Activated CD8-positive, alpha-beta T cell treated with anti-CD3 and anti-CD28 coated beads for 36 hours (primary cell): Measurements from ENCODE around the gene EIF3CL. TPM values are rescaled to one million over a fixed set of nuclear protein-coding genes. Genes with fewer than 3 reads are reported as not detected.
"Not testable (repeated sequence)": the region's sequence is repeated elsewhere in the genome, so short reads cannot be mapped to it uniquely, and the experiment has no call there.

Source experiments
- ATAC-seq: fragments of 200-7000 bp; cut with Tn5 transposase; one replicate; pipeline ENCODE4 v1.10.0; 2021; ENCODE audit warnings: mild to moderate bottlenecking, moderate library complexity
- CTCF ChIA-PET: fragments of 350-600 bp; sonication (Branson Sonifier 250); formaldehyde crosslinking; loops from one replicate; lab custom pipeline; 2021; ENCODE audit warnings: antibody characterized with exemption; lab: Charles Lee
- POLR2A ChIA-PET: fragments of 350-600 bp; sonication (Branson Sonifier 250); formaldehyde crosslinking; loops from one replicate; lab custom pipeline; 2021; ENCODE audit warnings: antibody characterized with exemption; lab: Charles Lee
- DNase-seq: peaks from one replicate; pipeline ENCODE4 v3.0.0-alpha.2; 2020
- H3K27ac Mint-ChIP-seq: one replicate; pipeline ENCODE4 v1.8.0; 2021; ENCODE audit warnings: mild to moderate bottlenecking, mixed read lengths
- H3K27me3 Mint-ChIP-seq: one replicate; pipeline ENCODE4 v1.8.0; 2021; ENCODE audit warnings: mixed read lengths
- H3K36me3 Mint-ChIP-seq: one replicate; pipeline ENCODE4 v1.8.0; 2021; ENCODE audit warnings: low read depth, mixed read lengths
- H3K4me1 Mint-ChIP-seq: one replicate; pipeline ENCODE4 v1.8.0; 2021; ENCODE audit warnings: low read depth, mixed read lengths
- H3K4me3 Mint-ChIP-seq: one replicate; pipeline ENCODE4 v1.8.0; 2021; ENCODE audit warnings: mild to moderate bottlenecking, moderate library complexity, mixed read lengths
- H3K9me3 Mint-ChIP-seq: one replicate; pipeline ENCODE4 v1.8.0; 2021; ENCODE audit warnings: mixed read lengths
- intact Hi-C: fragments of 100-400 bp; cut with micrococcal nuclease; formaldehyde crosslinking; loops from one replicate; pipeline ENCODE4 v1.10.0; 2022
- total RNA-seq, 2 experiments: library from RNA; stranded (reverse); gene quantifications; one replicate each; pipeline ENCODE4 v1.2.3, GENCODE V29; 2021

Gene EIF3CL, protein sequence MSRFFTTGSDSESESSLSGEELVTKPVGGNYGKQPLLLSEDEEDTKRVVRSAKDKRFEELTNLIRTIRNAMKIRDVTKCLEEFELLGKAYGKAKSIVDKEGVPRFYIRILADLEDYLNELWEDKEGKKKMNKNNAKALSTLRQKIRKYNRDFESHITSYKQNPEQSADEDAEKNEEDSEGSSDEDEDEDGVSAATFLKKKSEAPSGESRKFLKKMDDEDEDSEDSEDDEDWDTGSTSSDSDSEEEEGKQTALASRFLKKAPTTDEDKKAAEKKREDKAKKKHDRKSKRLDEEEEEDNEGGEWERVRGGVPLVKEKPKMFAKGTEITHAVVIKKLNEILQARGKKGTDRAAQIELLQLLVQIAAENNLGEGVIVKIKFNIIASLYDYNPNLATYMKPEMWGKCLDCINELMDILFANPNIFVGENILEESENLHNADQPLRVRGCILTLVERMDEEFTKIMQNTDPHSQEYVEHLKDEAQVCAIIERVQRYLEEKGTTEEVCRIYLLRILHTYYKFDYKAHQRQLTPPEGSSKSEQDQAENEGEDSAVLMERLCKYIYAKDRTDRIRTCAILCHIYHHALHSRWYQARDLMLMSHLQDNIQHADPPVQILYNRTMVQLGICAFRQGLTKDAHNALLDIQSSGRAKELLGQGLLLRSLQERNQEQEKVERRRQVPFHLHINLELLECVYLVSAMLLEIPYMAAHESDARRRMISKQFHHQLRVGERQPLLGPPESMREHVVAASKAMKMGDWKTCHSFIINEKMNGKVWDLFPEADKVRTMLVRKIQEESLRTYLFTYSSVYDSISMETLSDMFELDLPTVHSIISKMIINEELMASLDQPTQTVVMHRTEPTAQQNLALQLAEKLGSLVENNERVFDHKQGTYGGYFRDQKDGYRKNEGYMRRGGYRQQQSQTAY
- 10 to 100 TPM; 25.0 to 56.5 TPM for total RNA-seq

DNA sequence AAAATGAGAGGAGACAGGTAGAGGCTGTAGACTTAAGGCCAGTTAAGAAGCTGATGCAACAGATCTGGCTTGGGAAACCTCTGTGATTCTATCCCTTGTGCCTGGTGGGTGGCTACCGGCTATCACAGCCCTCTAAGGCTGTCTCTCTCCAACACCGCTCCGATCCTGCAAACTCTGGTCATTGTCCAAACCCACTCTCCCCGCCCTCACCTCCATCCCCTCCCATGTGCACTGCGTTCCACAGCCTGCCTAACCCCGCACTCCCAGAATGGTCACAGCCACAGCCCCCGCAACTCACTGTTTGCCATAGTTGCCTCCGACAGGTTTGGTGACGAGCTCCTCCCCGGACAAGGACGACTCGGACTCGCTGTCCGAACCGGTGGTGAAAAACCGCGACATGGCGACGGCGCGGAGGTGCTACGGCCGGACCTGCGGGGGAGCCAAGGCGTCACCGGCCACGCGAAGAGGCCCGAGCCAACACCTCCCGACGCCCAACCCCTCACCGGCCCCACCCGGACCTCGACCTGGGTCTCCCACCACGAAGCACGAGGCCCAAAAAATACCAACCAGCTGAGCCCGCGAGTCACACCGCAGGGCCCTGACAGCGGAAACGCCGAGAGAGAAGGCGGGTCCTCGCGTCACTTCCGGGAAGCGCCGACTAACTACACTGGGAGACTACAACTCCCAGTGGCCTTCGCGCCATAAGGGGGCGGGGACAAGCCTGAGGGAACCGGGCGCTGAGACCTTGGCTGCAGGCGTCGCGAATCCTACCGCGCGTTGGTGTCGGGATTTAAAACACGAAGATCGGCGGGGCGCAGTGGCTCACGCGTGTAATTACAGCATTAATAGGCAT is at the start of gene EIF3CL:
Gene EIF3CL, minus strand, starts transcription at position 622 of the 853 bp plus-strand sequence. Its CDS starts 223 bp downstream, at position 399.
- intact Hi-C loops, H3K27ac Mint-ChIP-seq, H3K9me3 Mint-ChIP-seq, POLR2A ChIA-PET, CTCF ChIA-PET, H3K4me1 Mint-ChIP-seq, H3K36me3 Mint-ChIP-seq, DNase-seq, H3K27me3 Mint-ChIP-seq: not testable (repeated sequence)
- peak; percentile 100 for ATAC-seq
- peak within 1 kb of the TSS; percentile 70 for H3K4me3 Mint-ChIP-seq

- H3K27ac Mint-ChIP-seq, intact Hi-C loops, CTCF ChIA-PET, H3K4me3 Mint-ChIP-seq, ATAC-seq, H3K27me3 Mint-ChIP-seq, H3K36me3 Mint-ChIP-seq, H3K4me1 Mint-ChIP-seq, H3K9me3 Mint-ChIP-seq, POLR2A ChIA-PET, DNase-seq: not testable (repeated sequence)
Observed at GRCh38 chr16:28447081-28447480, 43.4 kb upstream of the EIF3CL start.

DNA sequence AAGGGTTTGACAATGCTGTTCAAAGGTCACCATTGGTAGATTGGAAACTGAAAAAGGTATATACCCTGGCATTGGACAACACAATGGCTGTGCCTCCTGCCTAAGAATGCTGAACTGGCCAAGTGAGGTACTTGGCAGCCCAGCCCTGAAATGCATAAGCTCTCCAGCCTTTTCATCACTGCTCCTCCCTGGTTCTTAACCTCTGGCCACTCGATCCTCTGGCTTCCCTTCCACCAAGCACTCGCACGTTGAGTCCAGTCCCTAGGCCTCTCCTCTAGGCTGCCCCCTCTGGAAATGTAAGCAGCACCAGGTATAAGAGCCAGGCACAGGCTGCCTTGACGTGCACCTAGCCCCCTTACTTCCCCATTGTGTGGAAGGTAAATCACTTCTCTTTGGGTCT is 42.7 kb upstream of the EIF3CL start:
- ATAC-seq, H3K36me3 Mint-ChIP-seq, H3K27me3 Mint-ChIP-seq, H3K4me3 Mint-ChIP-seq, intact Hi-C loops, POLR2A ChIA-PET, CTCF ChIA-PET, DNase-seq, H3K9me3 Mint-ChIP-seq, H3K27ac Mint-ChIP-seq, H3K4me1 Mint-ChIP-seq: not testable (repeated sequence)

DNA sequence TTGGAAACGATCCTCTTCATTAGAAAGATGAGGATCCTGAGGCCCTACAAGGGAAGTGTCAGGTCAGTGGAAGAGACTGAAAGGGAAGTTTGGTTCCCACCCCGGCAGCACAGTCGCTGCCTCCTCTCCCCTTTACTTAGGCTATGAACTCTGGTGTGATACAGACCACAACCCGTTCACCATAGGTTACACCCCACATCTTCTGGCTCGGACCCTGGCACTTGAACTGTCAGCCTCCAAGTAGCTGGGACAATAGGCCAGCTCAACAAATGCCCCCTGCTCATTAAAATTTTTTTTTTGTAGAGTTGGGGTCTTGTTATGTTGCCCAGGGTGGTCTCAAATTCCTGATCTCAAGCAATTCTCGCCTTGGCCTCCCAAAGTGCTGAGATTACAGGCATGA is 40.3 kb upstream of the EIF3CL start:
- intact Hi-C loops, DNase-seq, H3K4me1 Mint-ChIP-seq, H3K4me3 Mint-ChIP-seq, H3K27me3 Mint-ChIP-seq, H3K36me3 Mint-ChIP-seq, H3K9me3 Mint-ChIP-seq, POLR2A ChIA-PET, CTCF ChIA-PET, H3K27ac Mint-ChIP-seq, ATAC-seq: not testable (repeated sequence)

GRCh38 chr16:28438899-28439298 is 35.3 kb upstream of the EIF3CL start:
- H3K36me3 Mint-ChIP-seq, ATAC-seq, H3K9me3 Mint-ChIP-seq, H3K4me3 Mint-ChIP-seq, H3K4me1 Mint-ChIP-seq, DNase-seq, CTCF ChIA-PET, POLR2A ChIA-PET, H3K27me3 Mint-ChIP-seq, H3K27ac Mint-ChIP-seq, intact Hi-C loops: not testable (repeated sequence)

- H3K27ac Mint-ChIP-seq, H3K36me3 Mint-ChIP-seq, intact Hi-C loops, POLR2A ChIA-PET, H3K9me3 Mint-ChIP-seq, H3K4me1 Mint-ChIP-seq, H3K4me3 Mint-ChIP-seq, DNase-seq, CTCF ChIA-PET, ATAC-seq, H3K27me3 Mint-ChIP-seq: not testable (repeated sequence)
Observed at GRCh38 chr16:28435340-28435739, 31.7 kb upstream of the EIF3CL start.

GRCh38 chr16:28426060-28426680 is 22.5 kb upstream of the EIF3CL start:
- DNase-seq (peak; percentile 1), ATAC-seq (peak; percentile 96)
- H3K9me3 Mint-ChIP-seq, H3K36me3 Mint-ChIP-seq, H3K27ac Mint-ChIP-seq, H3K4me3 Mint-ChIP-seq, H3K27me3 Mint-ChIP-seq, POLR2A ChIA-PET, H3K4me1 Mint-ChIP-seq, CTCF ChIA-PET, intact Hi-C loops: not testable (repeated sequence)

DNA sequence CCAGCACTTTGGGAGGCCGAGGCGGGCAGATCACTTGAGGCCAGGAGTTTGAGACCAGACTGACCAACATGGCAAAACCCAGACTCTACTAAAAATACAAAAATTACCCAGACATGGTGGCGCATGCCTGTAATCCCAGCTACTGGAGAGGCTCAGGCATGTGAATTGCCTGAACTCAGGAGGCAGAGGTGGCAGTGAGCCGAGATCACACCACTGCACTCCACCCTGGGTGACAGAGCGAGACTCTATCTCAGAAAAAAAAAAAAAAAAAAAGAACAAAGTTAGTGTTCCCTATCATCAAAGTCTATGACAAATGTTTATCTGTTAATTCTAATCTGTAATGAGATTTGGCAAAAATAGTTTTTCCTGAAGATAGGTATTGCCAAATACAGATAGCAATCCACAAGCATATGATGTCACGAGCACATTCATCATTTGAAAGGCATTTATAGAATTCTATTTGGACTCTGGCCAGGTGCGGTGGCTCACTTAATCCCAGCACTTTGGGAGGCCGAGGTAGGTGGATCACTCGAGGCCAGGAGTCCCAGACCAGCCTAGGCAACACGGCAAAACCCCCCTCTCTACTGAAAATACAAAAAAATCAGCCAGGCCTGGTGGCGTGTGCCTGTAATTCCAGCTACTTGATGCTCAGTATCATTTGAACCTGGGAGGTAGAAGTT is 17.6 kb upstream of the EIF3CL start:
- ATAC-seq, H3K4me1 Mint-ChIP-seq, intact Hi-C loops, H3K36me3 Mint-ChIP-seq, POLR2A ChIA-PET, DNase-seq, H3K9me3 Mint-ChIP-seq, H3K27me3 Mint-ChIP-seq, H3K27ac Mint-ChIP-seq, H3K4me3 Mint-ChIP-seq, CTCF ChIA-PET: not testable (repeated sequence)

DNA sequence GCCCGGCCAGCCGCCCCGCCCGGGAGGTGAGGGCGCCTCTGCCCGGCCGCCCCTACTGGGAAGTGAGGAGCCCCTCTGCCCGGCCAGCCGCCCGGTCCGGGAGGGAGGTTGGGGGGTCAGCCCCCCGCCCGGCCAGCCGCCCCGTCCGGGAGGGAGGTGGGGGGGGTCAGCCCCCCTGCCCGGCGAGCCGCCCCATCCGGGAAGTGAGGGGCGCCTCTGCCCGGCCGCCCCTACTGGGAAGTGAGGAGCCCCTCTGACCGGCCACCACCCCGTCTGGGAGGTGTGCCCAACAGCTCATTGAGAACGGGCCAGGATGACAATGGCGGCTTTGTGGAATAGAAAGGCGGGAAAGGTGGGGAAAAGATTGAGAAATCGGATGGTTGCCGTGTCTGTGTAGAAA is 13.4 kb upstream of the EIF3CL start:
- POLR2A ChIA-PET, H3K36me3 Mint-ChIP-seq, H3K4me3 Mint-ChIP-seq, ATAC-seq, H3K9me3 Mint-ChIP-seq, DNase-seq, H3K4me1 Mint-ChIP-seq, H3K27ac Mint-ChIP-seq, intact Hi-C loops, CTCF ChIA-PET, H3K27me3 Mint-ChIP-seq: not testable (repeated sequence)

DNA sequence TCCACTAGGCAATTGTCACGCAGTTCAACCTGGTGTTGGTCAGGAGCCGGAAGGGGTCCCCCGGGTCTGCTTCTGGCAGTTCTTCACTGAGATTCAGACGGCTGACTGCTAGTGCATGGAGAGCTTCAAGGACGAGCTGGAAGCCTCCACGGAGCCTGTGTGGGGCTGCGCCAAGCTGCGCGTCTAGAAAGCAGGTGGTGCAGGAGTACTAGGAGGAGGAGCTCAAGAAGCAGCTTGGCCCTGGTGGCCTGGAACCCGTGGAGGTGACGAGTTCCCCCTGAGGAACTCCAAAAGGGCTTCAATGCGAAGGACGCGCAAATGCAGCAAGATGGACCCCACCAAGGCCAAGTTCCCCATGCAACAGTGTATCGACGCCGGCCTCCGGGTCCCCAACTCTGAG is 10.9 kb upstream of the EIF3CL start:
- H3K27me3 Mint-ChIP-seq, DNase-seq, H3K4me3 Mint-ChIP-seq, CTCF ChIA-PET, POLR2A ChIA-PET, H3K4me1 Mint-ChIP-seq, H3K27ac Mint-ChIP-seq, H3K36me3 Mint-ChIP-seq, intact Hi-C loops, ATAC-seq, H3K9me3 Mint-ChIP-seq: not testable (repeated sequence)
